DMS153 treated with DMSO at 0.1 percent for 48 hours (cell line): ENCODE data around the gene ETV6.
"Not testable (repeated sequence)": the region's sequence is repeated elsewhere in the genome, so short reads cannot be mapped to it uniquely, and the experiment has no call there.

Experiments
- DNase-seq: peaks from one replicate; lab custom pipeline; 2025; ENCODE audit not compliant: unreplicated experiment; lab: John Stamatoyannopoulos, UW

ETV6 gene

DNA sequence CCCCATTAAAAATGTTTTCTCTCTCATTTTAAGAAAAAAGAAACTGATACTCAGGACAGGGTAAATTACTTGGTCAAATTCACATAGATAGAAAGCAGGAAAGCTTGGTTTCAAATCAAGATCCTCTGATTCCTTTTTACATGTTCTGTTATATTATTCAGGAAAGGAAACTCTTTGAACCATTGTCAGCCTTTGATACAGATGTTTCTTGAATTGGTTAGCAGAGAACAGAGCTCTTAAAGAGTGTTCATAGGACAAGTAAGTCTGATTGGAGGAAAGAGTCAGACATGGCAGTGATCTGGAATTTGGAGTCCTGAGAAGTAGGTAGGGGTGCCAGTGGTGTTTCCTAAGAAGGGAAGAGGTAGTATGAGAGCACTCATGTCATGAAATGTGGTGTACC, 256.1 kb downstream of the ETV6 start:
- DNase-seq, result no peak

DNA sequence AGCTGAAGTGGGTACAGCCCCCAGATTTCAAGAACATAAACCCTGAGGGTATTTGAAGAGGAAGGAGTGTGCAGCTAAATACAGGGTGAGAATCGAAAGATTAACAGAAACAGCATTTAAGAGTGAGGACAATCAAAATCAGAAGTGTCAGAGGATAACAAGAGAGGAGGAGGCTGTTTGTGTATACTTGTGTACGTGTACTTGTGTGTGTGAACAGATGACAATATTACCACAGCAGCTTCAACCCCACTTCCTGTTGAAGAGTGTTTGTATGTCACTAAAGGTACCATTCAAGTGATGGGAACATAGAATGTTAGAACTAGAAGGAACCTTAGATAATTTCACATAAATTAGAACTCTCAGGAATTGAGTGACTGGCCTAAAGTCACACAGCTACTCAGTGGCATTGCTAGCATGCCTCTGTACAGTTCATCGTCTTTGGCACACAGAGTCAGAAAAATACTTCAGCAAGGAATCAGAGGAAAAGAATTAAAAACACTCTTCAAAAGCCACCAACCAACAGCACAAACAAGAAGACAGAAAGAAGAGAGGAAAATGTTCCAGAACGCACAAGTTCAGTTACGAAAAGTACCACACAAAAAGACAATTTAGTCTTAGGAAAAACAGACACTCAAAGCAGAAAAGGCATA, 256.9 kb downstream of the ETV6 start:
- no peak for DNase-seq

DNA sequence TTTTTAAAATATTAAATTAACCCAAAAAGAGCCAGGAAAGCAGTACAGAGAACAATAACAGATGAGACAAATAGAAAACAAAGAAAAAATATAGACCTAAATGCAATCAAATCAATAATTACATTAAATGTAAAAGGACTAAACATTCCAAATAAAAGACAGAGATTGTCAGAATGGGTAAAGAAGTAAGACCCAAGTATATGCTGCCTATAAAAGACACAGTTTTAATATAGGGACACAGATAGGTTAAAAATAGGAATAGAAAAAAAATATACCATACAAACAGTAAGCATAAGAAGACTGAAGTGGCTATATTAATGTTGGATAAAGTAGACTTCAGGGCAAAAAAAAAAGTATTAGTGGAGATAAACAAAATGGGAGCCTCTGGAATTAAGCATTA, 258.2 kb downstream of the ETV6 start:
- no peak for DNase-seq

DNA sequence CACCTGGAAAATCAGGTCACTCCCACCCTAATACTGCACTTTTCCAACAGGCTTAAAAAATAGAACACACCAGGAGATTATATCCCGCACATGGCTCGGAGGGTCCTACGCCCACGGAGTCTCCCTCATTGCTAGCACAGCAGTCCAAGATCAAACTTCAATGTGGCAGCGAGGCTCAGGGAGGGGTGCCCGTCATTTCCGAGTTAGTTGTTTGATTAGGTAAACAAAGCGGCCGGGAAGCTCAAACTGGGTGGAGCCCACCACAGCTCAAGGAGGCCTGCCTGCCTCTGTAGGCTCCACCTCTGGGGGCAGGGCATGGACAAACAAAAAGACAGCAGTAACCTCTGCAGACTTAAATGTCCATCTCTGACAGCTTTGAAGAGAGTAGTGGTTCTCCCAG, 259.9 kb downstream of the ETV6 start:
- DNase-seq, result not testable (repeated sequence)

DNA sequence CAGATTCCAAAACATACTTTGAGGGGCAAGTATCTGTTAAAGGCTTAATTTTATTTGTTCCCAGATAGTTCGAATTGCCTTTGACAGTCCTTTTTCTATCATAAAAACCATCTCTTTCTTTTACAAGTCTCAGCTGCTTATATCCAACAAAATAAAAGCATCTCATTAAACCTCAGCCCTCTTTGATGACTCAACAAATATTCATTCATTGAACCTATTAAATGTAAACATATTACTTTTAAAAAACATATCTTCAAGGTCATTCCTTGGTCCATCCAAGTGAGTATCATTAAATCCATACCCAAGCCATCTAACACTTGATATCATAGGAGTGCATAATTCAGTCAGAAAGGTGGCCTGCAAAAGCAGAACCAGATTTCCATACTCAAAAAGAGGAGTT, 266.6 kb downstream of the ETV6 start:
- DNase-seq, result no peak

DNA sequence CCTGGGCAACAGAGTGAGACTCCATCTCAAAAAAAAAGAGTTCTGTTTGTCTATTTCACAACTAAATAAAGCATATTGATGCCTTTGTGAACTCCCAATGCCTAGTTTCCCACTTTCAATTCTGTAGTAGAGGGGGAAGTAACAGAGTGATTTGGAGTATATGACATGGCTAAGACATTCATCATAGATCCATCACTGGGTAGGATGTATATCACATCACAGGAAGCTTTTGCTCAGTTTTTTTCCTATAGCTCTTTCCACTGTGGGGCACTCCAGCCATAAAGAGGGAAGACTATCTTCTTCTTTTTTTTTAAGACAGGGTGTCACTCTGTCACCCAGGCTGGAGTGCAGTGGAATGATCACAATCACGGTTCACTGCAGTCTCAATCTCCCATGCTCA, 267.3 kb downstream of the ETV6 start:
- no peak for DNase-seq

DNA sequence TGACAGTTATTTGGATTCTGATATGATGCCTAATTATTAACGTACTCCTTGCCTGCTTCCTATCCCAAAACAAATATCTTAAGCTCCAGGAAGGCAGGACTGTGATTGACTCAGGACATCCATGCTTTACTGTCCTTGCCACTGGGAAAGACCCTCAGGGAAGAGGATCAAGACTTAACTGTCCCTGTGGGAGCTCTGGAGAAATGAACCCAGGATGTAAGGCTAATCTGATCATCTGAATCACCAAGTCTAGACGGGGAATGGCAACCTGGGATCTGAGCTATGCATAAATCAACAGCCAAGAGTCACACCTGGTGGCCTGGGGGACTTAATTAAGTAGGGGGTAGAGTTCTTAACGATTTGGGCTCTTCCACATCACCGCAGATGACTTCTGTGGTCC, 268.0 kb downstream of the ETV6 start:
- no peak for DNase-seq

DNA sequence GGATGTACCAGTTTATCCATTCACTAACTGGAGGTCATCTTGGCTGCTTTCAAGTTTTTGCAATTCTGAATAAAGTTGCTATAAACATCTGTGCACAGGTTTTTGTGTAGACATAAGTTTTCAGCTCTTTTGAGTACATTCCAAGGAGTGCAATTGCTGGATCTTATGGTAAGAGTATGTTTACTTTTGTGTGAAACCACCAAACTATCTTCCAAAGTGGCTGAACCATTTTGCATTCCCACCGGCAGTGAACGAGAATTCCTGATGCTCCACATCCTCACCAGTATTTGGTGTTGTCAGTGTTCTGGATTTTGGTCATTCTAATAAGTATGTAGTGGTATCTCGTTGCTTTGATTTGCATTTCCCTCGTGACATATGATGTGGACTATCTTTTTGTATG, 270.8 kb downstream of the ETV6 start:
- no peak for DNase-seq

DNA sequence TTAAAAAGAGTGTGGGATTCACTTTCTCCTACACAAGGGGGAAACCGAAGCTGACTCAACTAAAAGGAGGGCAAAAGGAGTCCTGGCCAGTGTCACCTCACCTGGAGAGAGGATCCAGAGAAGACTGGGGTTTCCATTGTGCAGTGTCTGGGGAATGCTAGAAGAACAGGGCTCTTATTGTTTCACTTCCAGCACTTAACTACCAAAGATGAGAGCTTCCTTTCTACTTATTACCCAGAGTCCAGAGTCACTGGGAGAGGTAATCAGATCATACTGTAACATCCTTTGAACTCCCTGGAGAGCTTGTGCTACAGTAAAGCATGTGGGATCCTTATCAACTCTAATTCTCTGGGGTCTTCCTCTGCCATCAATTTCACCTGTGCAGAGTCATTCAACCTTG, 272.9 kb downstream of the ETV6 start:
- DNase-seq, result no peak

DNA sequence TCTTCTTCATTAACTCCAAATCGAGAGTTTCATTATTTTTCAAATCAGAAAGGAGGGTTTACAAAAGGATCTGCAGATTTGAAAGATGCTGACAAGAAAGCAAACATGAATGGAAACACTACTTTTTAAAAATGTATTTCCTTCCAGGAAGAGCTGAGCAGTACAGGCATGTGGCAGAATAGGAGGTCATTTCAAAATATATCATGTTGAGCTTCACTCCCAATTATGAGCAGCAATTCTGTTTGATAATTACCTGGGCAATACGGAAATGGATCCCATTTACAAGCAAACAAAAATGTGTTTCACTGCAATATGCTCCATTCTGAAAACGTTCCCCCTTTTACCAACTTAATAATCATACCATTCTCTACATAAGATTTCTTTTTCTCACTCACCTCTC, 273.6 kb downstream of the ETV6 start:
- DNase-seq, result no peak

DNA sequence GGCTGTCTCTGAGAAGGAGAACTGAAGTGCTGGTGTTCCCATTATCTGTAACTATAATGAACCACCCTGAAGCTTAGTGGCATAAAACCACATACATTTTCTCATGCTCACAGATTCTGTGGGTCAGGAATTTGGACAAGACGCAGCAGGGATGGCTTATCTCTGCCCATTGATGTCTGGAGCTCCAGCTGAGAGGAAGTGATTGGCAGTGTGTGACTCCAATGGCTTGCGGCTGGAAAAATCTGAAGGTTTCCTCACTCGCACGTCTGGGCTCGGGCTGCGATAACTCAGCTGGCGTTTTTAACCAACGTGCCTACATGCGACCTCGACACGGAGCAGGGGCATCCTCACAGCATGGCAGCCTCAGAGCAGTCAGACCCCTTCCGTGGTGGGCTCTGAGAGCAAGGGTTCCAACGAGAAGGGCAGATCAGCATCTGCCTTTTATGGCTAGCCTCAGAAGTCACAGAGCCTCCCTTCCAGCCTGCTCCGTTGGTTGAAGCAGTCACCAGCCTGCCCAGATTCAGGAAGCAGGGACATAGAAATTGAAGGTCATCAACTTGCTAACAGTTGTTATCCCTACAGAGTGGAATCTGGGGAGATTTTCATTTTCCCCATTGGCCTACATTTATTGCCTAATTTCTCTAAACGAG, 277.9 kb downstream of the ETV6 start:
- no peak for DNase-seq

DNA sequence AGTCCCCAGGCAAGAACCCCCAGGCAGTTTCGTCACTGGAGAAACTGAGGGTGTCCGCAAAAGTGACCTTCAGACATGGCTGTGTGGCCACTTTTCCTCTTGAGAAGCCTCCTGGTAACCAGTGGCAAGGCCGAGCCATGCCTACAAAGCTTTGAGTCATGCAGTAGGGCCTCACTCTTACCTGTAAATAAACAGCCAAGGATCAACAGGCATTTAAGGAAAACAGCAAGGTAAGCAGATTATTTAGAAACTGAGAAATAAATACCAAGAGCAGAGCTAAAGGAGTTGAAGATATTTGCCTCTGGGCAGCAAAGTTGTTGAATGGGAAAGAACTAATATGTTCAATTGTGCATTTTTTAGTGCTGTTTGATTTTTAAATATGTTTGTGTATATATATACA, 280.2 kb downstream of the ETV6 start:
- no peak for DNase-seq

DNA sequence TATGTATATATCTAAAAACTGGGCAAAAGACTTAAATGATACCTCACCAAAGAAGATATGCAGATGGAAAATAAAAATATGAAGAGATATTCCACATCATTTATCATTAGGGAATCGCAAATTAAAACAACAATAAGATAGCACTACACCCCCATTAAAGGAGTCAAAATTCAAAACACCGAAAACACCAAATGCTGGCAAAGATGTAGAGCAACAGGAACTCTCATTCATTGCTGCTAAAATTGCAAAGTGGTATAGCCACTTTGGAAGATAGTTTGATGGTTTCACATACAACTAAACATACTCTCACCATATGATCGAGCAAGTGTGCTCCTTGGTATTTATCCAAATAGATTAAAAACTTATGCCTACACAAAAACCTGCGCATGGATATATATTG, 289.7 kb downstream of the ETV6 start:
- no peak for DNase-seq

DNA sequence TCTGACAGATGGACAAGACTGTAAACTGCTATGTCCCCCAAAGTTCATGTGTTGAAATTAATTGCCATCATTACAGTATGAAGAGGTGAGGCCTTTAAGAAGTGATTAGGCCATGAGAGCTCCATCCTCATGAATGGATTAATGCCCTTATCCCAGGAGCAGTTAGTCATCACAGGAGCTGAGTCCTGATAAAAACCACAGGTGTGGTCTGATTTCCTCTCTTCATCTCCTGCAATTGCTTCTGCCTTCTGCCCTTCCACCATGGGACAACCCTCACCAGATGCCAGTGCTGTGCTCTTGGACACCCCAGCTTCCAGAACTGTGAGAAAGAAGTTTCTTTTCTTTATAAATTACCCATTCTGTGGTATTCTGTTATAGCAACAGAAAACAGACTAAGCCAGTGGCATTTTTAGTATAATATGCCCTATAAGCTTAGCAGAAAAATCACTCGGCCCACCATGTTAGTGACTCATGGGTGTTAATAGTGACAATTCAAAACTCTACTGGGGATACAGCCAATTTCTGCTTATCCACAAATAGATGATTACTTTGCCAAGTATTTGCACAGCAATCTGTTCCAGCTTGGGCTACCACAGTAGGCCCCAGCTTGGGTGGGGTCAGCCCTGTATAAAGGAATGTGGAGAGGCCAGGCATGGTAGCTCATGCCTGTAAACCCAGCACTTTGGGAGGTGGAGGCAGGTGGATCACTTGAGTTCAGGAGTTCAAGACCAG, 292.3 kb downstream of the ETV6 start:
- DNase-seq, result no peak

DNA sequence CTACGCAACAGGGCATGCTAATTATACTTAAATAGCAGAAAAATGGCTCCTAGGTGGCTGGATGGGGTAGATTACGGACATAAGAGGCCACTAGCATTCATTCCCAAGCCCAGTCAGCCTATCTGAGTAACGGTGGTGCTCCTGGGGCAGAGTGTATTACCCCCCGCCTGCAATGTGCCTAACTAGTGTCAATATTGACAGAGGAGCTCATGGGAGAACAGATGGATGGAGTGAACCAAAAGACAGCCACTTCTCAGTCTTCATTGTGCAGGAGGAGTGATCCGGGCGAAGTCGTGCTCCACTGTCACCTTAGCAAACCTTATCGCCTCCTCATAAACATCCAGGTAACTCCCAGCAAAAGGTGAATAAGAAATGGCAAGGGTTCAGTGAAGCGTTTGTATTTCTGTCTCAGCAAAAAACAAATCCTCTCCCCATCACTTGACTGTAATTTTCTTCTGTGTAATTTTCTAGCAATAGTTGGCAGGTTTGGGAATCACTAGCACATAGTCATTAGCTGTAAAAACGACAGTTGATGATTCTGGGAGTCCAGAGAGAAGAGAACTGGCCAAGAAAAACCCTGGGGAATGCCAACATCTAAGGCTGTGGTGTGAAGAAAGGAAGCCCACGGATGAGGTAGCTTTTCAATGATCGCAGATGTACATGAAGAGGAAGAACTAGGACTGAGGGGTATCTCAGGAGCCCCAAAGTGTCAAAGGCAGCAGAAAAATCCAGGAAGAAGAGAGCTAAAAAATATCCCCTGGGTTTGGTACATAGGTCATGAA, 294.6 kb downstream of the ETV6 start:
- no peak for DNase-seq
